Kidney epithelial cell (primary cell): ENCODE results near the gene SND1. TPM values are rescaled to one million over a fixed set of nuclear protein-coding genes. Genes with fewer than 3 reads are reported as not detected.

Experiments
- DNase-seq: peaks from one replicate; pipeline ENCODE4 v3.0.0-alpha.2; 2010; ENCODE audit warnings: low read depth
- H3K27me3 ChIP-seq: 2 replicates; pipeline ENCODE4 v1.6.0; 2011; ENCODE audit warnings: low read length; ENCODE audit not compliant: control insufficient read depth, insufficient read depth
- H3K36me3 ChIP-seq: 2 replicates; pipeline ENCODE4 v1.5.1; 2011; ENCODE audit warnings: low read length; ENCODE audit not compliant: control insufficient read depth, insufficient read depth
- H3K4me3 ChIP-seq: 2 replicates; pipeline ENCODE4 v1.5.1; 2011; ENCODE audit warnings: low read depth, mild to moderate bottlenecking, control low read depth, low read length
- CTCF ChIP-seq: IDR thresholded peaks from 2 replicates; pipeline ENCODE4 v1.5.1; 2011; ENCODE audit warnings: mild to moderate bottlenecking, moderate library complexity, low read length, control low read depth, inconsistent platforms; ENCODE audit not compliant: insufficient read depth, poor library complexity, severe bottlenecking
- total RNA-seq: library from RNA; depleted of rRNA; stranded (reverse); fragments of >200 nt; gene quantifications from 2 replicates; pipeline ENCODE4 v1.2.3, GENCODE V29; 2015

Gene SND1
- total RNA-seq, 1 donor from 2014 or later: 257 TPM

- Histone ChIP-seq H3K4me3 (no peak overlapping the region), H3K36me3 (no peaks in the 10 kb centered on the region), H3K27me3 (peaks cover 6% of the 10 kb centered on the region)
- DNase-seq: no peak
- no peak for TF ChIP-seq CTCF
These were observed 472.8 kb downstream of the SND1 start for GRCh38 chr7:128124786-128125185.

- no peak for TF ChIP-seq CTCF
- peaks cover 13% of the 10 kb centered on the region for H3K27me3 ChIP-seq
- H3K4me3 ChIP-seq: no peak overlapping the region
- DNase-seq: no peak
- no peaks in the 10 kb centered on the region for H3K36me3 ChIP-seq
These were observed 473.8 kb downstream of the SND1 start for GRCh38 chr7:128125816-128126215.

- no peak for DNase-seq
- no peak overlapping the region for H3K4me3 ChIP-seq
- no peak for TF ChIP-seq CTCF
- H3K36me3 ChIP-seq: no peaks in the 10 kb centered on the region
- H3K27me3 ChIP-seq: peaks cover 15% of the 10 kb centered on the region
These were observed 476.4 kb downstream of the SND1 start for GRCh38 chr7:128128401-128128800.

GRCh38 chr7:128129224-128129864 lies 477.4 kb downstream of the SND1 start:
- TF ChIP-seq CTCF: no peak
- H3K27me3 ChIP-seq: peaks cover 17% of the 10 kb centered on the region
- no peak overlapping the region for H3K4me3 ChIP-seq
- no peak for DNase-seq
- H3K36me3 ChIP-seq: no peaks in the 10 kb centered on the region

GRCh38 chr7:128131115-128131514 lies 479.1 kb downstream of the SND1 start:
- Histone ChIP-seq H3K4me3 (no peak overlapping the region), H3K36me3 (no peaks in the 10 kb centered on the region), H3K27me3 (peaks cover 34% of the 10 kb centered on the region)
- TF ChIP-seq CTCF: no peak
- no peak for DNase-seq

- Histone ChIP-seq H3K27me3 (peaks cover 38% of the 10 kb centered on the region), H3K36me3 (no peaks in the 10 kb centered on the region), H3K4me3 (no peak overlapping the region)
- no peak for TF ChIP-seq CTCF
- DNase-seq: no peak
These were observed 479.7 kb downstream of the SND1 start for GRCh38 chr7:128131731-128132130.
